GM19351 (cell line): ENCODE data around the gene ANKRD18A.
"Not testable (repeated sequence)": the region's sequence is repeated elsewhere in the genome, so short reads cannot be mapped to it uniquely, and the experiment has no call there.

ENCODE experiments used
- ATAC-seq: cut with Tn5 transposase; IDR thresholded peaks from one replicate; pipeline ENCODE4 v1.9.1; 2021; ENCODE audit warnings: mild to moderate bottlenecking, moderate library complexity; ENCODE audit not compliant: unreplicated experiment

ANKRD18A gene

DNA sequence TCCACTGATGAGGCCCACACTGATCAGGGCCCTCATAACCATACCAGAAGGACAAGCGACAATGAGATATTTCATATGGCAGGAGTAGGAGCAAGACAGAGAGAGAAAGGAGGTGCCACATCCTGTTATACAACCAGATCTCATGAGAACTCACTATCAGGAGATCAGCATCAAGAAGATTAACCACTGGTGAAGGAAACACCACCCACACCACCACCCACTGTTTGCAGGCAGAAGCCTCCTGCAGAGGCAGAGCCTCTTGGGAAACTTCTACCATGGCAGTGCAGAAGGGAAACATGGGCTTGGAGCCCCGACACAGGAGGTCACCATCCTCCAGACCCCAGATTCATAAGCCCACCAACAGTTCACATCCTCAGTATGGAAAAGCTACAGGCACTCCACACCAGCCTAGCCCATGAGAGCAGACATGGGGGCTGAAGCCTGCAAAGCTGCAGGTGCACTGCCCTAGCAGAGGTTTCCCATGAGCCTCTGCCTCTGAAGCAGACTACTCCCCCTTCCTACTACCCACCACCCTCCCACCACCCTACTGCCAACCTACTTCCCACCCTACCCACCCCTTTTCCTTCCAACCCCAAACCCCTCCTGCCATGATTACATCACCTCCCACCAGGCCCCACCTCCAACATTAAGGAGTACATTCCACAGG lies 73.8 kb downstream of the ANKRD18A start:
- ATAC-seq: not testable (repeated sequence)

GRCh38 chr9:38540535-38540934 lies 79.9 kb downstream of the ANKRD18A start:
- not testable (repeated sequence) for ATAC-seq

DNA sequence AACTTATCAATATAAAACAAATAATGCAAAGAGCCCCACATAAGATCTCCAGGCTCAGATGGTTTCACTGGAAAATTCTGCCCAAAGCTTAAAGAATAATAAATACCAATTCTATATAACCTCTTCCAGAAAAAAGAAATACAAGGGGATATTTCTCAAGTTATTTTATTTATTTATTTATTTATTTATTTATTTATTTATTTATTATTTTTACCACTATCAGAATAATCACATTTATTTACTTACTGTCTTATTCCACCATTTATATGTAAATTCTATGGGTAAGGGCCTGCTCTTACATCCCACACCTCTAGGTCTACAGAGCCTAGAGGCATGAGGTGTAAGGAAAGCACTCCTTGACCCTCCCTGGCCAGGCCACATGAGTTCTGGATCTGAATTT lies 91.1 kb downstream of the ANKRD18A start:
- ATAC-seq: no peak

GRCh38 chr9:38527503-38527902 lies 92.9 kb downstream of the ANKRD18A start:
- ATAC-seq: no peak

- no peak for ATAC-seq
Observed at GRCh38 chr9:38526591-38526990, 93.8 kb downstream of the ANKRD18A start.

GRCh38 chr9:38523121-38523520 lies 97.3 kb downstream of the ANKRD18A start:
- ATAC-seq: no peak

DNA sequence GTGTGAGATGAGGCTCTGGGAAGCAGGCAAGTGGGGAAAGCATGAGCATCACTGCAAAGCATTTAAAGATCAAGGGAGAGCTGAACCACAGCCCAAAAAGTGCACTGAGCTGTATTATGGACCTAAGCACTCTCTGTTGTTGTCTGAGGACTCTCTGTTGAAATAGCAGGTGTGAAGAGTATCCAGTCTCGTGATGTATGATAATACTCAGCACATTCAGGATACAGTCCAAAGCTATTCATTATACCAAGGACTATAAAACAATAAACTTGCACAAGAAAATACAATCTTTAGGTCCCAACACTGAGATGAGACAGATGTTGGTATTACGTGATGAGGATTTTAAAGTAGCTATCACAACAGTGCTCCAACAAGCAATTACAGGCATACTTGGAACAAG lies 98.6 kb downstream of the ANKRD18A start:
- ATAC-seq: no peak
